Muscle layer of colon (tissue), 2 donors: Measurements from ENCODE around the gene TEDDM1.

Source experiments
- H3K27ac ChIP-seq: one replicate; pipeline ENCODE4 v1.7.0; 2013; ENCODE audit warnings: low read depth, mild to moderate bottlenecking, low read length, moderate library complexity
- H3K27me3 ChIP-seq, 2 donors: one replicate each; pipeline ENCODE4 v1.7.0; 2013; ENCODE audit warnings: low read length in 2 of 2, mild to moderate bottlenecking in 2 of 2; ENCODE audit not compliant: insufficient read depth in 2 of 2, control insufficient read depth in 1 of 2
- H3K36me3 ChIP-seq: one replicate; pipeline ENCODE4 v1.7.0; 2013; ENCODE audit warnings: mild to moderate bottlenecking, low read length; ENCODE audit not compliant: insufficient read depth
- H3K4me1 ChIP-seq: one replicate; pipeline ENCODE4 v1.7.0; 2013; ENCODE audit warnings: mild to moderate bottlenecking, low read length; ENCODE audit not compliant: insufficient read depth
- H3K4me3 ChIP-seq, 2 donors: one replicate each; pipeline ENCODE4 v1.7.0; 2013; ENCODE audit warnings: low read length in 2 of 2, low read depth in 1 of 2, mild to moderate bottlenecking in 1 of 2, moderate library complexity in 1 of 2
- H3K9ac ChIP-seq: one replicate; pipeline ENCODE4 v1.7.0; 2013; ENCODE audit warnings: low read length
- H3K9me3 ChIP-seq: one replicate; pipeline ENCODE4 v1.7.0; 2013; ENCODE audit warnings: mild to moderate bottlenecking, low read length
- donor health status: abdominal sarcoma.
- donor health status: Adenocarcinoma of cecum.

Gene TEDDM1

DNA sequence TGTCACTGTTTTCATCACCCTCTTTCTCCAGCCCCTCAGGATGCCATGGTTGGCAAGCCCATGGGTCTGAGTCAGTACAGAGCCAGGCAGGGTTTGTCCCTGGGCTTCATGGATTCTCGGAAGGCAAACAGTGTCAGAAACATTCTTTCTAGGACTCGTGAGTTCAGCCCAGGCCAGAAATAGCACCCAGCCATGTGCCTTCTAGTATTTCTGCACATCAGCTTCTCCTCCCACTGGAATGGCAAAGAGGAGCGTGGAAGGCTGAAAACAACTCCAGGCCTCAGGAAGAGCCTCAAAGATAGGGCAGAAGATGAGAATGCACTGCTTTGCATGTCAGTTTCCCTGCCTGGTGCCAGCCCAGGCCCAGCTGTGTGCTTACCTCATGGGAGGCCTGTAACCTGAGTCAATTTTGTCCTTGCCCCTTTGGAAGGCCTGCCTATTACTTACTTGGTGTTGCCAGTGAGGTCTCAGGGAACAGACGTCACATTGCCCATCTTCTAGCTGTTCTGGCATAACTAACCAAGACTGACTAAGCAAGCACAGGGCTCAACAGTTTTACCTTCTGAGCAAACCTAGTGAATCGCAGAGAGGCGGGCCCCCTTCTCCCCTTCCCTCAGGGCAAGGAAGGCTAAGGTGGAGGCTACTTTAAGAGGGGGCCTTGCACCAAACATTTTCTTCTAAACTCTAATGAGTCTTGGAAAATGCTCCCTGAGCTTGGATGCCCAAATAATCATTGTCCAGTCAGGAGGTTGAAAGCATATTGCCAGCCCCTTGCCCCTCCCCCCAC is 51.3 kb downstream of the TEDDM1 start:
- Histone ChIP-seq H3K27ac (no peak overlapping the region), H3K36me3 (no peaks in the 10 kb centered on the region), H3K9ac (no peak overlapping the region), H3K9me3 (no peaks in the 10 kb centered on the region), H3K27me3 (no peaks in the 10 kb centered on the region), H3K4me3 (no peak overlapping the region), H3K4me1 (peaks cover 5% of the 10 kb centered on the region)
